GM19193 (cell line): ENCODE data around the gene SYPL2.

Experiments used
- POLR2A ChIP-seq: IDR thresholded peaks from 4 replicates; pipeline ENCODE4 v1.6.1; 2011; ENCODE audit not compliant: insufficient read depth, insufficient read length; ENCODE audit errors: extremely low read depth

The SYPL2 gene

DNA sequence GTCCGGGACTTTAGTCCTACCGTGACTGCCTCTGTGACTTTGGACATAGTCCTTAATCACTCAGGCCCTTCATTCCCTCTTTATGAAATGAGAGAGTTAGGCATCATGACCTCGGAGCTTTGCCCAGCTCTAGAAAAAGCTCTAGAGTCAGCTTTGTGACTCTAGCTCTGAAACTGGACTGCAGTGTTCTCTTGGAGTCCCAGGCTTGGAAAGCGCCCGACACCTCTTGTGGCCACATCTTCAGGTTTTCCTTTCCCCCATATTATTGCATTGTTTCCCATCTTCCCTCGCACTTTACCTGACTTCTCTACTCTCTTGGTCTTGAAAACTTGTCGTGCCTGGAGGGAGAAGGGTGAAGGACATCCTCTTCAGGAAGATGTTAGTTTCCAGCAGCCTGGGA lies 55.7 kb downstream of the SYPL2 start:
- no peak for TF ChIP-seq POLR2A

GRCh38 chr1:109523706-109524105 lies 57.4 kb downstream of the SYPL2 start:
- TF ChIP-seq POLR2A: no peak

DNA sequence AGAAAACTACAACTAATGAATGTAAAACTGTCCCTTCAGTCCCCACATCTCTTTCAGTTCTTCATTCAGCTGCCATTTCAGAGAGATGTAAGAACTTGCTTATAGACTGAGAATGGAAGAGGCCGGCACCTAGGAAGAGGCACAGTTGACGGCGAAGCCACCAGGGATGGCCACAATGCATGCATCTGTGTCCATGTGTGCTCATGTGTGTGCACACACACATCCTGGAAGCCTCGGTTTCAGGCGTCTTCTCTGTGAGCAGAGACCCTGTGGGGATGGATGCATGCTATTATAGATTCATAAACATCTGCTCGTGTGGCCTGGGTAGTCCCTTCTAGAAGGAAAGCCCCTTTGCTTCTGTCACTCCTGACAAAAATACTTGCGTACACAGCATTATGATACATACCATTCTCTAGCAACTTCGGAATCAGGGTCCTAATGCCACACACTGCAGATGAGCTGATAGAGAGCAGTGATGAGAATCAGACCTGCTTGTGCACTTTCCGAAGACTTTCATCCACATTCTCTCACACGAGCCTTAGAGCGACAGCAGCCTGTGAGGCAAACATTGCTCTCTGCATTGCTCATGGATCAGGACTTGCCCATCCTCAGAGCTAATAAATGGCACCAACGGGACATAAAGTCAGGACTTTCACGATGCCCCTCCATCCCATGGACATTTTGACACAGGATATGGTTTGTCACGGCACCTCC lies 60.9 kb downstream of the SYPL2 start:
- peak; percentile 31 for TF ChIP-seq POLR2A

DNA sequence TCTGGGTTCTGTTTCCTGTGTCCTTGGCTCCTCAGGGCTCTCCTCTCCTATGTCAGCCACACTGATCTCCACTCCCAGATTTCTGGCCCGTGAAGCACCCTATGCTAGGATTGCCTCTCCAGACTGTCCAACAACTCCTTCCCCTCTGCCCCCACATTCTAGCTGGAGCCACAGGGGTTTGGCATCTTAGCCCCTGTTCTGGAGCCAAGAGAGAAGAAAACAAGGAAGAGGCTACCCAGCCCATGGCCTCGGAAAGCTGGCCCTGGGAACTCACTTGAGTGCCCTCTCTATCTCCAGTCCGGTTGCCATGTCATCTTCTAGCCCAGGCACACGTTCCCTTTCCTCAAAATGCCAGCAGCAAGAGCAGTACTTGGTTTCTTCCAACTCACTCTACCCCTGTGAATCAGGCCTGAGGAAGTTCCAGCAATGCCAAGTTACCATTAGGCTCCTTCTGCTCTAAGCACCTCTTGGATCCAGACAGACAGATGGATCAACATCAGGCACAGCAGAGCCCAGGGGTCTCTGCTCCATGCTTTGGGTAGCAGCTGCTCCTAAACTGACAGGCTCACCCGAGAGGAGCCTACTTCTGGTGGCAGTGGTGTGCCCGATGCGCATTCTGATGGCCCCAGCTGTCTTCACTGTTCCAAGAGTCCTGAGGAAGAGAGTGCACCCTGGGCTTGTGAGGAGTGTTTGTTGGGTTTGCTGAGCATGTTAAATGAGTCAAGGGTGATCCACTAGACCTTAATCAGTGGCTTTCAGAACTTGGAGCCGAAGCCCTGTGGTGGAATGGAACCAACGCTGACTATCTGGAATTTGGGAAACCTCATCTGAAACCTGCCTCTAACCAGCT lies 61.7 kb downstream of the SYPL2 start:
- TF ChIP-seq POLR2A: no peak

- TF ChIP-seq POLR2A: no peak
These were observed 62.4 kb downstream of the SYPL2 start for GRCh38 chr1:109528712-109529111.

DNA sequence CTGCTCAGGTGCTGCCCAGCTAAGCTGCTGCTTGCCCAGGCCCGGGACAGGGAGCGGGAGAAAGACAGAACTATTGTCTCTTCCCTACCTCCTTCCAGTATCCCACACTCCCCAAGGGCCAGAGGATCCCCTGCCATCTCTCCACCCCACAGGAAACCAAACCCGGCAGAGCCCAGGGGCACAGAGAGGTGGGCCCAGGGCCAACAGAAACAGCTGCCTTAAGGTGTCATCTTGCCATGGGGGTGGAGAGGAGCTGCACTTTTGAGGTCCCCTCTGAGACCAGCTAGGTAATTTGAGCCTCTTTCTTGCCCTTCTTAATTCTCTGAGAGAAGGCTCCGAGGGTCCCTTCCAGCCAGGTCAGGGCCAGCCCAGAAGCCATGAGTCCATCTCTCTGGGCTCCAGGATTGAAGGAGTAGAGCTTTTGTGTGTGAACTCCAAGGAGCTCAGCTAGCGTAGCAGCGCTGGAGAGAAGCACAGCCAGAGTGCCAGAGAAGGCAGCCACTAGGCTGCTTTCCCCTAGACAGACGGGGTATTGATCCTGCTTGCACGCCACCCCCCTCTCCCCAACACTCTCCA lies 63.6 kb downstream of the SYPL2 start:
- TF ChIP-seq POLR2A: no peak

DNA sequence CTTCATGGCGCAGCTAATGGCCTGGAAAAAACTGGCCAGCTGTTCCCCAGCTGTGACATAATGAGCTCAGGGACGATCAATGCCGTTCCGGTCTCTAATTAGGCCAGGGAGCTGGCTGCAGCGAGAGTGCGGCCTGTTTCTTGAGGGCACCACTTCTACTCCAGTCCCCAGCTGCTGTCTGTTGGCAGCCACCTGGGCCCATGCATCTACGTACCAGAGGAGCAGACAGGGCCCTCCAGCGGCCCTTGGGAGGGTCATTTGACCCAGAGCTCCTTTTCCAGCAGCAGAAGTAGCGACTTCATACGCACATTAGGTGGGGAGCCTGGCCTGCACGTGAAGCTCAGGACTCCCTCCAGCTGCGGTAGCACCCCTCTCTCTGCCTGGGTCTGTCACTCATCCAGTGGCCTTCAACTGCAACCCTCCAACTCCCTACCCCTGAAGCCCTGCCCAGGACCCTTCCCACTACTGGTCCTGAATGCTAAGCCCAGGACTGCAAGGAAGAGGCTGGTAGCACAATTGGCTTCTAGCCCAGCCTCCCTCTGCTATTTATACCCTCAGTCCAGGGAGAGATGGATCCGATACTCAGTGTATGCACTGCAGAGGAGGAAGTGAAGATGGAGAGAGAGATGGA lies 64.2 kb downstream of the SYPL2 start:
- no peak for TF ChIP-seq POLR2A

- no peak for TF ChIP-seq POLR2A
These were observed 65.0 kb downstream of the SYPL2 start for GRCh38 chr1:109531380-109531779.
